Measurements from ENCODE around the gene MPND. TPM values are rescaled to one million over a fixed set of nuclear protein-coding genes. Genes with fewer than 3 reads are reported as not detected.

The MPND gene
- total and polyA plus RNA-seq, 10 of the 15 experiments (the other 5 are each of a cell fraction or from before 2014, with no cell fraction given): 0.79 to 18.3 (median 6.0) TPM

GRCh38 chr19:4367781-4368127 is 24.4 kb downstream of the MPND start:
- no peak overlapping the region for H3K4me3 ChIP-seq
- no TSS peak for BruUV-seq (replicated peaks)
- peaks cover 48% of the 10 kb centered on the region for H3K79me2 ChIP-seq (ENCODE audit: control insufficient read depth, insufficient read depth, low read length)
- no peak for ATAC-seq
- ChIA-PET POLR2A (interaction anchor here (0.6 to 1.3 kb wide), 5 partner anchors 15 to 279 kb away, joined by 3 to 6 read pairs (median 3); partner anchors contain the start of gene MPND), CTCF (interaction anchor here (1.2 to 3.3 kb wide), 3 partner anchors 15 to 102 kb away, joined by 4 to 17 read pairs (median 16); partner anchors contain the start of gene SH3GL1), SMC1A (ENCODE audit: uncharacterized antibody, unreplicated experiment) (no interaction called here), RAD21 (ENCODE audit: unreplicated experiment) (no interaction called here)
- H3K4me2 ChIP-seq (ENCODE audit: control insufficient read depth, insufficient read depth): no peak overlapping the region
- H4K20me1 ChIP-seq (ENCODE audit: control insufficient read depth, insufficient read depth): no peaks in the 10 kb centered on the region
- TF ChIP-seq POLR2A (IDR thresholded peaks at IDR 0.05; ENCODE audit: low read depth, low read length): peak; percentile 29; the same call in 1 of the 2 replicates
- TF ChIP-seq MYB (IDR thresholded peaks at IDR 0.05; ENCODE audit: borderline replicate concordance, low read depth, low read length): no peak
- H3K4me1 ChIP-seq (ENCODE audit: control insufficient read depth, insufficient read depth, low read length): peaks cover 45% of the 10 kb centered on the region
- no peaks in the 10 kb centered on the region for H3K9me3 ChIP-seq (replicated peaks; ENCODE audit: control insufficient read depth, insufficient read depth, low read length)
- H2AFZ ChIP-seq (ENCODE audit: control insufficient read depth, low read depth, low read length): no peak overlapping the region
- no peak overlapping the region for H3K9ac ChIP-seq (ENCODE audit: control insufficient read depth, insufficient read depth, low read length)
- H3K36me3 ChIP-seq (ENCODE audit: control insufficient read depth in 2 of 2, insufficient read depth in 2 of 2, low read length in 1 of 2): peaks cover 20 to 48% of the 10 kb centered on the region in 2 experiments; a peak in 3 of 4 replicates
- in situ Hi-C loops (cut with MboI) (no loop called here), intact Hi-C loops (cut with micrococcal nuclease; ENCODE audit: unreplicated experiment) (no loop called here)
- DNase-seq (ENCODE audit: low read depth, low spot score): no peak
- no peaks in the 10 kb centered on the region for H3K27me3 ChIP-seq (replicated peaks in 1 of 2; ENCODE audit: control insufficient read depth in 2 of 2, insufficient read depth in 2 of 2, low read length in 1 of 2)
- WGBS (ENCODE audit: insufficient coverage, insufficient replicate concordance, low lambda C conversion rate, missing lambda C conversion rate): 57% methylated on average over 13 of the region's 13 CpGs
- peak overlapping the region; percentile 98 for H3K27ac ChIP-seq (ENCODE audit: control insufficient read depth, insufficient read depth)
- FAIRE-seq: no peak

DNA sequence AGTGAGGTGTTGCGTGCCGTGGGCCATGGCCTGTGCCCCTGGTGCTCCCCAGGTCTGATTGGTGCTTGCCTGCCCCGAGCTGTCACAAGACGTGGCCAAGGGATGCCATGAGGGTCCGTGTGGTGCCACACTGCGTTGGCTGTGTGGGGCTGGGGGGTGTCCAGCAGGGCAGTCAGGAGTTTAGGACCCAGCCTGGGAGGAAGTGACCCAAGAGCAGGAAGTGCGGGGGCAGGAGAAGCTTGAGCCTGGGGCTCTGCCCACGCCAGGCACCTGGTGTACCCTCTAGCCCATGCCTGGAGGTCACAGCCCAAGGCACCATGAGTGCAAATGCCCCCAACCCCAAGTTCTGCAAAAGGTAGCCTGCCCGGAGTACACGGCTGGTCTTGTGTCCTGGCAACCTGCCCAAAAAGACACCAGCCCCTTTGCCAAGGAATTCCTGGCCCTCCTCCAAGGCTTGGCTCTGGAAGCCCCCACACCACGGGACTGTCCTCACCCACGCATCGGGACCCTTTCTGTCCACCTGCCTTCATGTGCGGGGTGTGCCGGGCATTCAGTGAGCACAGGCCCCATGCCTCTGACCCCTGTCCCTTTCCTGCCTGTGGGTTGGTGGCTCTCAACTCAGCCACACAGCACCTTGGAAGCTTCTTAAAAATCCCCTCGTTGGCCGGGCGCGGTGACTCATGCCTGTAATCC is 24.9 kb downstream of the MPND start:
- H3K4me3 ChIP-seq: no peak overlapping the region
- intact Hi-C loops (cut with micrococcal nuclease; ENCODE audit: unreplicated experiment) (no loop called here), in situ Hi-C loops (cut with MboI) (no loop called here)
- no peaks in the 10 kb centered on the region for H3K27me3 ChIP-seq (replicated peaks in 1 of 2; ENCODE audit: control insufficient read depth in 2 of 2, insufficient read depth in 2 of 2, low read length in 1 of 2)
- no peaks in the 10 kb centered on the region for H4K20me1 ChIP-seq (ENCODE audit: control insufficient read depth, insufficient read depth)
- DNase-seq (ENCODE audit: low read depth, low spot score) (no peak), ATAC-seq (peak; percentile 6), FAIRE-seq (no peak)
- peaks cover 53% of the 10 kb centered on the region for H3K79me2 ChIP-seq (ENCODE audit: control insufficient read depth, insufficient read depth, low read length)
- SMC1A ChIA-PET (ENCODE audit: uncharacterized antibody, unreplicated experiment): no interaction called here
- no TSS peak for BruUV-seq (replicated peaks)
- peak overlapping the region; percentile 99 for H3K4me2 ChIP-seq (ENCODE audit: control insufficient read depth, insufficient read depth)
- H3K9me3 ChIP-seq (replicated peaks; ENCODE audit: control insufficient read depth, insufficient read depth, low read length): no peaks in the 10 kb centered on the region
- RAD21 ChIA-PET (ENCODE audit: unreplicated experiment): no interaction called here
- CTCF ChIA-PET: interaction anchor here (0.7 to 3.3 kb wide), 8 partner anchors 9 to 102 kb away, joined by 3 to 17 read pairs (median 4); partner anchors contain the start of genes CHAF1A and SH3GL1
- POLR2A ChIA-PET: interaction anchor here (0.6 to 1.3 kb wide), 7 partner anchors 11 to 36 kb away, joined by 3 to 6 read pairs (median 3); partner anchors contain the start of gene MPND
- WGBS (ENCODE audit: insufficient coverage, insufficient replicate concordance, low lambda C conversion rate, missing lambda C conversion rate): 6% methylated on average over 19 of the region's 19 CpGs
- peaks cover 20 to 44% of the 10 kb centered on the region in 2 experiments; a peak in 3 of 4 replicates for H3K36me3 ChIP-seq (ENCODE audit: control insufficient read depth in 2 of 2, insufficient read depth in 2 of 2, low read length in 1 of 2)
- H3K9ac ChIP-seq (ENCODE audit: control insufficient read depth, insufficient read depth, low read length): peak overlapping the region; percentile 57
- H2AFZ ChIP-seq (ENCODE audit: control insufficient read depth, low read depth, low read length): no peak overlapping the region
- peak overlapping the region; percentile 98 for H3K27ac ChIP-seq (ENCODE audit: control insufficient read depth, insufficient read depth)
- H3K4me1 ChIP-seq (ENCODE audit: control insufficient read depth, insufficient read depth, low read length): peaks cover 45% of the 10 kb centered on the region
- TF ChIP-seq ZNF274 (IDR thresholded peaks at IDR 0.05; ENCODE audit: insufficient read depth, insufficient read length) (no peak), POLR2AphosphoS5 (IDR thresholded peaks at IDR 0.05; ENCODE audit: low read length) (0 out of 2 replicates have a peak, but pooled peaks have one; percentile 12), ETV6 (conservative IDR thresholded peaks at IDR 0.05 in 1 of 2, IDR thresholded peaks at IDR 0.05 in 1 of 2; ENCODE audit: borderline replicate concordance in 1 of 2, low read depth in 1 of 2) (no peak), RUNX3 (IDR thresholded peaks at IDR 0.05; ENCODE audit: low read length) (0 out of 2 replicates have a peak, but pooled peaks have one; percentile 8), RB1 (IDR thresholded peaks at IDR 0.05; ENCODE audit: borderline replicate concordance) (no peak), KAT2A (conservative IDR thresholded peaks at IDR 0.05; ENCODE audit: control insufficient read depth, low read depth, low read length) (no peak), POLR2A (IDR thresholded peaks at IDR 0.05; ENCODE audit: low read depth, low read length) (0 out of 2 replicates have a peak, but pooled peaks have one; percentile 32), TBL1XR1 (IDR thresholded peaks at IDR 0.05; ENCODE audit: low read depth, low read length) (no peak), MTA2 (IDR thresholded peaks at IDR 0.05; ENCODE audit: low read depth) (no peak), BHLHE40 (IDR thresholded peaks at IDR 0.05; ENCODE audit: borderline replicate concordance in 1 of 2, low read depth in 2 of 2, low read length in 1 of 2) (no peak), EGR1 (IDR thresholded peaks at IDR 0.05; ENCODE audit: borderline replicate concordance in 1 of 2, low read depth in 2 of 2, low read length in 2 of 2) (peak in 1 of 2 experiments; percentile 77; a peak in 1 of 3 replicates), SPI1 (IDR thresholded peaks at IDR 0.05; ENCODE audit: borderline replicate concordance, insufficient read depth, low read depth, low read length) (peak; percentile 68), STAT1 (conservative IDR thresholded peaks at IDR 0.05) (no peak), NRF1 (conservative IDR thresholded peaks at IDR 0.05; ENCODE audit: low read depth, low read length) (no peak), BCL11A (IDR thresholded peaks at IDR 0.05; ENCODE audit: low read depth, low read length) (0 out of 2 replicates have a peak, but pooled peaks have one; percentile 4), FOS (IDR thresholded peaks at IDR 0.05; ENCODE audit: borderline replicate concordance, extremely low read depth, insufficient read length) (no peak), IKZF2 (IDR thresholded peaks at IDR 0.05) (no peak)

Measured in GM12878 (cell line).